HG03175 (cell line): Measurements from ENCODE around the gene LDLRAP1.
"Not testable (repeated sequence)": the region's sequence is repeated elsewhere in the genome, so short reads cannot be mapped to it uniquely, and the experiment has no call there.

ENCODE experiments used
- ATAC-seq: cut with Tn5 transposase; IDR thresholded peaks from one replicate; pipeline ENCODE4 v1.9.1; 2021; ENCODE audit warnings: mild to moderate bottlenecking, moderate library complexity; ENCODE audit not compliant: unreplicated experiment

LDLRAP1 gene

DNA sequence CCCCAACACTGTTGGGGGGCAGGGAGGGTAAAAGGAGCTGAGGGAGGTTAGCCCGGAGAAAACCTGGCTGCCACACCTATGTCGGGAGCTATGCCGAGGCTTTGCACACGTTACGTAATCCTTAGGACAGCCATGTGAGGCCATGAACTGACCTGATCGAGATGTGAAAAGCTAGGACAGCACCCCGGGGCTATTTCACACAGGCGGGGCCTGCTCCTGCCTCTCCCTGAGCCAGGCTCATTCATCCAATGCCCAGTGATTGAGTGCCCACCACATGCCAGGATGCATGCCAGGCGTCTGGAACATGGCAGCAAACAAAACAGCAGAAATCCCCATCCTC is 30.2 kb downstream of the LDLRAP1 start:
- ATAC-seq = no peak

DNA sequence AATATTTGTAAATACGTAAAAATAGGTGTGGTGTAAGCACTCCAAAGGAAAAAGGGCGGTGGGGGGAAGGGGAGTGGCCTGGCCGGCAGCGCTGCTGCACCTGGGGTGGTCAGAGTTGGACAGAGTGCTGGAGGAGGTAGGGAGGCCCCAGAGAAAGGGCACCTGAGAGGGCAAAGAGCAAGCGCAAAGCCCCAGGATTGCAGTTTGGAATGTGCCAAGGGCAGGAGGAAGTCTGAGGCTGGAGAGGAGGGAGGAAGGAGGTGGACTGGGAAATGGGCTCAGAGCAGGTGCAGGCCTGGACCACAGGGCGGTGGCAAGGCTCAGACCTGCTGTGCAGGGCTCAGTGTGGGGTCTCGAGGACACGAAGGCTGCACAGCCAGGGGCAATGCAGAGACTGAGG is 30.6 kb downstream of the LDLRAP1 start:
- no peak for ATAC-seq

DNA sequence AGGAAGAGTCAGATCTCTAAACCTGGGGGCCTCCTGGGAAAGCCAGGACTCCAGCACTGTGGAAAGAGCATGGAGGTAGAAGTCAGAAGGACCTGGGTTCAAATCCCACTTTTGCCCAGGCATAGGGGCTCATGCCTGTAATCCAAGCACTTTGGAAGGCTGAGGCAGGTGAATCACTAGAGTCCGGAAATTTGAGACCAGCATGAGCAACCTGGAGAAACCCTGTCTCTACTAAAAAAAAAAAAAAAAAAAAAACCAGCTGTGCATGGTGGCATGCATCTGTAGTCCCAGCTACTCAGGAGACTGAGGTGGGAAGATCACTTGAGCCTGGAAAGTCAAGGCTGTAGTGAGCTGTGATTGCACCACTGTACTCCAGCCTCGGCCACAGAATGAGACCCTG is 31.8 kb downstream of the LDLRAP1 start:
- ATAC-seq = no peak

DNA sequence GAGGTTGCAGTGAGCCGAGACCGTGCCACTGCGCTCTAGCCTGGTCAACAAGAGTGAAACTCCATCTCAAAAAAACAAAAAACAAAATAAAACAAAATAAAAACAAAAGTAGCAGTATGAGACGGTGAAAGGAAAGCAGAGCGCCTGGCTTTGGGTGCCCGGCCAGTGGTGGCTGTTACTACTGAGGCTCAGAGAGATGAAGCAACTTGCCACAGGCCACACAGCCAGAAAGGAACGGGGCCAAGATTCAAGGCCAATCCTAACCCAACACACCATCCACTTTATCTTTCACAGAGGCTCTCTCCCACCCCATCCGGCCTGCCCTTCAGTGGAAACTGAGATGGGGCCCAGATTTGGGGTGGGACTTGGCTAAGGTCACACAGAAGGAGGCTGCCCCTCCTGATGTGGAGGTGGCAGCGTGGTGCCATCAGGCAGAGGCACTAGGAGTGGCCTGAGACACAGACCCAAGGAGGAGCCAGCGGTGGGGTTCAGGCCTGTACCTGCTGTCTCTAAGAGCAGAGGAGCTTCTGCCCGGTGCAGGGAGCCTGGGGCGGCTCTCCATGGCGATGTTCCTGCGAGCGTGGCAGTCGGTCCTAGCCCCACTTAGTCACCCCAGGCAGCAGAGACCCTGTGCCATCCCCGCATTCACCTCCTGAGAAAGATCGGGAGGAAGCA is 33.2 kb downstream of the LDLRAP1 start:
- no peak for ATAC-seq

DNA sequence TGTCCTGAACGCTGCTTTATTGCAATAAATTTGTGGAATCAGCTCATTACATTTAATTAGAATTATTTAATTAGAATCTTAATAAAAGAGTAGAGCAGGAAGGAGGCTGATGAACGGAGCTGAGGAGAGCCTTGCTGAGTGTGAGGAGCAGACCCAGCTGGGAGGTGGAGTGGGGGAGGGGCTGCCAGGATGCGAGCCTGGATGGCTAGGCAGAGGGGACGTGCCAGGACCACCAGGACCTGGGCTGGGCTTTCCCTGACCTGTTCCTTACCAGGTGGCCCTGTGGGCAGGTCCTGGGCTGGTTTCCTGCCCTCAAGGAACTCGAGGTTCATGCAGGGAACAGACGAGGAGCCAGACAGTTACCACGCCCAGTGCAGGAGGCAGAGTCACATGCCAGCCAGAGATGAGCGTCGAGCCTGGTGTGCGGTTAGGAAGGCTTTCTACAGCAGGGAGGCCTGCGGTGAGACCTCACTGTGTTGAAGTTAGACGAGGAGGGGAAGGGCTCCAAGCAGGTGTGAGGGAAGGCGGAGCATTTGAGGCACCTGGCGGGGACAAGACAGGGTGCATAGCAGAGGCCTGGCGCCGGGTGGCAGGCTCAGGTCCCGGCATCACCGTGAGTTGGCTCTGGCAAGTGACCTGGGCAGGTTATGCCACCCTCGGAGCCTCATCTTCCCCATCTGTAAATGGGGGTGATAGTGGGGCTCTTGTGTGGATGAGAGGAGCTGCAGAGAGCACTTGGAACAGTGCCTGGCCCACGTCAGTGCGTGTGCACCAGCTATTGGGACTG is 33.9 kb downstream of the LDLRAP1 start:
- no peak for ATAC-seq

- ATAC-seq = no peak
Measured at GRCh38 chr1:25579292-25580252, 36.2 kb downstream of the LDLRAP1 start.

GRCh38 chr1:25580927-25581326 is 37.5 kb downstream of the LDLRAP1 start:
- no peak for ATAC-seq

DNA sequence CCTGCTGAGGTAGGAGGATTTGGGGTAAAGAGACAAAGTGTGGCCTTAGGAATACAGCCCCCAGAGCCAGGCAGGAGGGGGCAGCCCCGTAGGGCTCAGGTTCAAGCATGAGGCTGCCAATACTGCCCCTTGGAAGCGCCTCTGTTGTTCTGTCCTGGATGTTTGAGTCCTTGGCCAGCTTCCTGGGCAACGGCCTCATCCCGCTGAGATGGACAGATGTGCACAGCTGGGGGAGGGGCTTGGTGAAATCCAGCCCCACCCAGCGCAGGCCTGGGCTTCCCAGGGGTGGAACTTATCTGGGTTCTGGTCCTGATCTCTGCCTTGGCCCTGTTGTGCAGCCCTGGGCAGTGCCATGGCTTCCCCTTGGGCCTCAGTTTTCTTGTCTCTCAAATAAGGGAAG is 38.4 kb downstream of the LDLRAP1 start:
- no peak for ATAC-seq

- ATAC-seq = no peak
Measured at GRCh38 chr1:25583519-25584370, 40.3 kb downstream of the LDLRAP1 start.

DNA sequence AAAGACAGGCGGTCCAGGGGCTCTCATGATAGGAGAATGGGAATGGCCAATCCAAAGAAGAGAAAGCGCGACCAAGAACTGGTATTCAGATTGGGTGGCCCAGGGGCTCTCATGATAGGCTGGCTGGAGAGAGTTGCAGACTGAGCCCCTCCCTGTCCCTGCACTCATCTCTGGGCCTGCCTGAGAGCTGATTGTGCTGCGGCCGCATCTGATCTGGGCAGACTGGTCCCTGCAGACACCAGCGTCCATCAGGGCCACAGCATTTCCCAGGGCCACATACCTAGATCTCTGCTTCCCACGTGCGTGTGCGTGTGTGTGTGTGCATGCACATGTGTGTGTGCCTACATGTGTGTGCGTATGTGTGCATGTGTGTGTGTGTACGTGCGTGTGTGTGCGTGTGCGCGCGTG is 42.8 kb downstream of the LDLRAP1 start:
- no peak for ATAC-seq

DNA sequence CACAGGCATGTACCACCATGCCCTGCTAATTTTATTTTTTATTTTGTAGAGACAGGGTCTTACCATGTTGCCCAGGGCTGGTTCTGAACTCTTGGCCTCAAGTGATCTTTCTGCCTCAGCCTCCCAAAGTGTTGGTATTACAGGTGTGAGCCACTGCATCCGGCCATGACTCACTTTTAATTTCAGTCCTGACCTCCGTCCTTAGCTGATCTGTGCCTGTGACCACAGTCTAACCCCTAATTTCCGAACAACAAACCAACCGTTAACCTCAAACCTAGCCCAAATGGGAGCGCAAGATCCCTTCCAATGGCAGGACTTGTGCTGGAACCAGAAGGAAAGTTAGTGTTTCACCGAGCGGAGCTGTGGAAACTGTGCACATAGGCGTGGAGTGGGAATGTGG is 43.9 kb downstream of the LDLRAP1 start:
- no peak for ATAC-seq

- not testable (repeated sequence) for ATAC-seq
Measured at GRCh38 chr1:25588224-25588623, 44.8 kb downstream of the LDLRAP1 start.

GRCh38 chr1:25588786-25589185 is 45.4 kb downstream of the LDLRAP1 start:
- ATAC-seq = not testable (repeated sequence)

- ATAC-seq = no peak
Measured at GRCh38 chr1:25590096-25590824, 46.9 kb downstream of the LDLRAP1 start.

DNA sequence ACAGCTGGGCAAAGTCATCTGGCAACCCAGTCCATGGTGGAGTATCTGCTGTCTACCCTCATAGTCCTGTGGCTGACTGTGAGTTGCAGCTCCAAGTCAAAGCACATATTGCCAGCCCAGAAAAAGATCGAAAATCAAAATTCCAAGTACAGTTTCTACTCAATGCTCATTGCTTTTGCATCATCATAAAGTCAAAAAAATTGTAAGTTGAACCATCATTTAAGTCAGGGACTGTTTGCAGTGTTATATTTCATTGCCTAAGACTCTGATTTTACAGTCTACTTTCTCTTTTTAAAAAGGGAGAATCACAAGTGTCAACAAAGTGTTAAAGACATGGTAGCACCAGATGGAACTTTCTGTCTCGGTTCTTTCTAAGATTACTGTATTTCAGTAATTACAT is 50.5 kb downstream of the LDLRAP1 start:
- ATAC-seq = no peak

- ATAC-seq = no peak
Measured at GRCh38 chr1:25594971-25595370, 51.6 kb downstream of the LDLRAP1 start.

DNA sequence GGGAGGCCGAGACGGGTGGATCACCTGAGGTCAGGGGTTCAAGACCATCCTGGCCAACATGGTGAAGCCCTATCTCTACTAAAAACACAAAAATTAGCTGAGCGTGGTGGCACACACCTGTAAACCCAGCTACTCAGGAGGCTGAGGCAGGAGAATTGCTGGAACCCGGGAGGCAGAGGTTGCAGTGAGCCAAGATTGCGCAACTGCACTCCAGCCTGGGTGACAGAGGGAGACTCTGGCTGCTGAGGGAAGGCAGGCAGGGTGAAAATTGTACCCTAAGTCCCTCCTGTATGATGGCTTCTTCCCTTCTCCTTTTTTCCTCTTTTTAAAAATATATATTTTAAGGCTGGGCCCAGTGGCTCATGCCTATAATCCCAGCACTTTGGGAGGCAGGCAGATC is 53.2 kb downstream of the LDLRAP1 start:
- ATAC-seq = not testable (repeated sequence)

GRCh38 chr1:25598879-25599278 is 55.5 kb downstream of the LDLRAP1 start:
- ATAC-seq = no peak

- no peak for ATAC-seq
Measured at GRCh38 chr1:25599969-25600610, 56.7 kb downstream of the LDLRAP1 start.
